ENCODE data around the gene CSNK1G2.
"Not testable (repeated sequence)": the region's sequence is repeated elsewhere in the genome, so short reads cannot be mapped to it uniquely, and the experiment has no call there.

Gene CSNK1G2

DNA sequence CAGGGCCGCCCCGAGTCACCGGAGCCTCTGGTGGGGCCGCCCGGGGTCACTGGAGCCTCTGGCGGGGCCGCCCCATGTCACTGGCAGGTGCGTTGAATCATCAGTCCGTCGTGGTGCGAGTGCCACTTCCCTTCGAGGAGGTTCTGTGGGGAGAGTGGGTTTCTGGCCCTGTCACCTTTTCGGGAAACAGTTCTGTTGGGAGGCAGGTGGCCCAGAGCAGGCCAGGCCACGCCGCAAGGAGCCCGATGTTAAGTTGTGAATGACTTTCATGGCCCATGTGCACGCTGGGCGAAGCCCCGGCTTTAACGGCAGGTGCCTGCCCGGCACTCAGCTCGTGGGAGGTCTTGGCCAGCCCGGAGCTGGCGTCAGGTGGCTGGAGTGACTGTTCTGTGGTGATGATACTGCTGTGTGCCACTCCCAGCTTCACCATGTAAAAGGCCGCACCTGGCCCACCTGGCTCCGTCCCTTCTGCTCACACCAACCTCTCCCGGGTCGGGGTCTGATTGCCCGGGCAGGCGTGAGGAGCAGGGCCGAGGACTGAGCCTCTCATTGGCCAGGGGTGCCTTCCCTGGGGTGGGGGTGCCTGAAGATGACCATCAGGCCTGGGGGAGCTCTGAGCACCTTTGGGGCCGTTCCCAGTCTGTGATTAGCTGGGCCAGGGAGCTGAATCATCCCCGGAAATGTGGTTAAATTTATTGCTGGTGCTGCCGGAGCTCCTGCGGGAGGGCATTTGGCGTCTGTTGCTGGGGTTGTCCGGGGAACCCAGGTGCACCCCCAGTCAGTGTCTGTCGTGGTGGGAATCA is 29.2 kb downstream of the CSNK1G2 start:
- DNase-seq = no peak

DNA sequence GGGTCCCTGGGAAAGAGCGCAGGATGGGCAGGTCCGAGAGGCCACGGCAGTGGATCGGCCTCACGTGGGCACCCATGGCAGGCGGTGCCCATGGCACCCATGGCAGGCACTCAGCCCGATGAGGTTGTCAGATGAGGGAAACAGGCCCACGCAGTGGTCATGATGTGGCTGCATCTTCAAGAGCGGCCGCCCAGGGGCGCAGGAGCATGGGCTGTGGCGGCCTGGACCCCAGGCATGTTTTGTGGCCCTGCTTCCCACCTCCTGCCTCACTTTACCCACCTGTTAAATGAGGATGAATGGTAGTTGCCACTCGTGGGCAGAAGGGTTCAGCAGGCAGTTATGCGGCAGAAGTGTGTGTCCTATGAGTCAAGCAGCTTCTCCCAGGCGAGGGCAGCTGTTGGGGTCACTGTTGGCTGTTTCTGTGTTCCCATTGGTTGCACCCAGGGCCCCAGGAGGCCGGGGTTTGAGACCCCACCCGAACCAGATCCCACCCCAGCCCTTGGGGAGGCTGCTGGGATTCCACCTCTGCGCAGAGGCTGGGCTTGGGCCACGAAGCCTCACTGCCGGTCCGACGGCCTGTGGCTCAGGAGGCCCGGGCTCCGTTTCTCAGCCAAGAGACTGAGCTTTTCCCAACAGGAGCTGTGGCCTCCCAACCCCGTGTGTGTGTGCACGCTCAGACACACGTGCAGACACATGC is 30.0 kb downstream of the CSNK1G2 start:
- DNase-seq = no peak

DNA sequence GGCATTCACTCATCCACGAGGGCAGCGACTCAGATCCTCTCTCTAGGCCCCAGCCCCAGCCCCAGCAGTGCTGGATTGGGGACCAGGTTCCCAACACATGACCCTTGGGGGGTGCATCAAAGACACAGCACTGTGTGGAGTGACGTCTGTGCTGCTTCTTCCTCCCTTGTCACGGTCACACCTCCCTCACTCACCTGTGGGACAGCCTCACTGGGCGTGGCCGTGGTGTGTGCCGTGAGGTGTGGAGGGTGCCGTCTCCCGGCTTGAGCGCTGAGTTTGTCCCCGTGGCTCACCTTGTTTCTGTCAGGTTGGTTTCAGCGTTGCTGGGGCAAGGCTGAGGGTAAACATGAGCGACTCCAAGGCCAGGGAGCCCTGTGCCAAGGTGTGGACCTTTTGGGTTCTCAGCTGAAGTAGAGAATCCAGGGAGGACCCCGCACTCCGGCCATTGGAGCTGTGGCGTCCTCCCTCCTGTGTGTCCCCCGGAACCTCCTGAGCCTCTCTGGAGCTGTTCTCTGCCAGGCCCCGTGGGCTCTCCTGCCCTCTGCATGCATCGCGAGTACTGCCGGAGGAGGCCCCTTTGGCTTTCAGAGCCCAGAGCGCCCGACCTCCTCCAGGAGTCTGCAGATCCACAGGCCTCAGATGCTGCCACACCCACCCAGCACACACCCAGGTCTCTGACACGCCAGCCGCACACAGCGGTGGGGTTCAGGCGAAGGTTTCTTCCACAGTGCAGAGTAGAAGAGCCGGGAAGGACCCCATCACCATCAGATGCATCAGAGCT is 33.6 kb downstream of the CSNK1G2 start:
- no peak for DNase-seq

DNA sequence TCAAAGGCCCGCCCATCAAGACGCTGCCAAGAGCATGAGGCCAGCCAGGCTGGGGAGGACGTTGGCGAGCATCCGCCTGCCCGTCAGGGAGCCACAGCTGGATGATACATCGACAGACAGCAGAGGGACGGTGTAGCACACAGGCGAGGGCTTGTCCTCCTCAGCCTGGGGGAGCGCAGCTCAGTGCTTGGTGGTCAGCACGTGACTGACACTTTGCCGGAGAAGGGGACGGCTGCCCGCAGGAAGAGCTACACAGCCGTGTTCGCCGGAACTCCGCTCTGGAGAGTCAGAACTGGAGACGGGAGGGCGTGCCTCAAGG is 34.1 kb downstream of the CSNK1G2 start:
- no peak for DNase-seq

DNA sequence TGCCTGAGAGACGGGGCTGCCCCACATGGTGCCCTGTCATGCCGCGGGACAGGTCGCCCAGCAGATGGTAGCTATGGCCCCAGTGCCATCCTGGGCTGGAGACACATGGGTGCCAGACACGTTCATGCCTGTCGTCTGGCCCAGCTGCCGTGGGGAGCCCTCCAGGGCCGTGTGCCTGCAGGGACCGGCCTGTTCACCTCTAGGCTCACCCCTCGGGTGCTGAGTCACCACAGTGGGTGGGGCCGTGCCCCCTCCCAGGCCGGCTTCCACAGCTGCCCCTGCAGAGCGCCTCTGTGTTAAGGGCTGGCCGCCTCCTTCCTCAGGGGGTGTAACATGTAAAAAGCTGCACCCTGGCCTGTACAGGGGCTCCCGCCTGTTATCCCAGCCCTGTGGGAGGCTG is 36.1 kb downstream of the CSNK1G2 start:
- no peak for DNase-seq

DNA sequence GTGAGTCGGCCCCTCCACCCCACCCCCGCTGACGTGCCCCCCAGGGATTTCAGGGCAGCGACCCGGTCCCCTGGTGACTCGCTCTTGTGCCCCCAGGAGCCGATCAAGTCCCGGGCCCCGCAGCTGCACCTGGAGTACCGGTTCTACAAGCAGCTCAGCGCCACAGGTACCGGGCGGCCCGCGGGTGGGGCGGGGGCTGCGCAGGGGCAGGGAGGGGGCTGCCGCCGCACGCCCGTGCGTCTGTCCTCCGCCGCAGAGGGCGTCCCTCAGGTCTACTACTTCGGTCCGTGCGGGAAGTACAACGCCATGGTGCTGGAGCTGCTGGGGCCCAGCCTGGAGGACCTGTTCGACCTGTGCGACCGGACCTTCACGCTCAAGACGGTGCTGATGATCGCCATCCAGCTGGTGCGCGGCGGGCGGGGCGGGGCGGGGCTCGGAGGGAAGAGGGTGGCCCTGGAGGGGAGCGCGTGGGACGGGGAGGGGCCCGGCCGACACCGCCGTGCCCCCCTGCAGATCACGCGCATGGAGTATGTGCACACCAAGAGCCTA is 37.4 kb downstream of the CSNK1G2 start:
- no peak for DNase-seq

DNA sequence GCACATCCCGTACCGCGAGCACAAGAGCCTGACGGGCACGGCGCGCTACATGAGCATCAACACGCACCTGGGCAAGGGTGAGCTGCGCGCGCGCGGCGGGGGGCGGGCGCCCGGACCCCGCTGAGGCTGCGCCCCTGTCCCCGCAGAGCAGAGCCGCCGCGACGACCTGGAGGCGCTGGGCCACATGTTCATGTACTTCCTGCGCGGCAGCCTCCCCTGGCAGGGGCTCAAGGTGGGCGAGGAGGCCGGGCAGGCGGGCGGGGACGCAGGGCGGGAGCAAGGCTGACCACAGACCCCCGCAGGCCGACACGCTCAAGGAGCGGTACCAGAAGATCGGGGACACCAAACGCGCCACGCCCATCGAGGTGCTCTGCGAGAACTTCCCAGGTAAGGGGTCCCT is 38.0 kb downstream of the CSNK1G2 start:
- DNase-seq = no peak

DNA sequence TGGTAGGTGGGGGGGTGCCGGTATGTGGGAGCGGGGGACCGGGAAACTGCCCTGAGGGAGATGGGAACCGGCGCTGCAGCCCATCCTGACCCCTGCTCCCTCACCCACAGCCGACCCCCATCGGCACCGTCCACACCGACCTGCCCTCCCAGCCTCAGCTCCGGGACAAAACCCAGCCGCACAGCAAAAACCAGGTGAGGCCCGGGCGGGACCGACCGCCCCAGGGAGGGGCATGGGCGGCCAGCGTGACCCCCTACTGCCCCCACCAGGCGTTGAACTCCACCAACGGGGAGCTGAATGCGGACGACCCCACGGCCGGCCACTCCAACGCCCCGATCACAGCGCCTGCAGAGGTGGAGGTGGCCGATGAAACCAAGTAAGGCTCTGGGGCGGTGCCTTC is 38.7 kb downstream of the CSNK1G2 start:
- DNase-seq = no peak

DNA sequence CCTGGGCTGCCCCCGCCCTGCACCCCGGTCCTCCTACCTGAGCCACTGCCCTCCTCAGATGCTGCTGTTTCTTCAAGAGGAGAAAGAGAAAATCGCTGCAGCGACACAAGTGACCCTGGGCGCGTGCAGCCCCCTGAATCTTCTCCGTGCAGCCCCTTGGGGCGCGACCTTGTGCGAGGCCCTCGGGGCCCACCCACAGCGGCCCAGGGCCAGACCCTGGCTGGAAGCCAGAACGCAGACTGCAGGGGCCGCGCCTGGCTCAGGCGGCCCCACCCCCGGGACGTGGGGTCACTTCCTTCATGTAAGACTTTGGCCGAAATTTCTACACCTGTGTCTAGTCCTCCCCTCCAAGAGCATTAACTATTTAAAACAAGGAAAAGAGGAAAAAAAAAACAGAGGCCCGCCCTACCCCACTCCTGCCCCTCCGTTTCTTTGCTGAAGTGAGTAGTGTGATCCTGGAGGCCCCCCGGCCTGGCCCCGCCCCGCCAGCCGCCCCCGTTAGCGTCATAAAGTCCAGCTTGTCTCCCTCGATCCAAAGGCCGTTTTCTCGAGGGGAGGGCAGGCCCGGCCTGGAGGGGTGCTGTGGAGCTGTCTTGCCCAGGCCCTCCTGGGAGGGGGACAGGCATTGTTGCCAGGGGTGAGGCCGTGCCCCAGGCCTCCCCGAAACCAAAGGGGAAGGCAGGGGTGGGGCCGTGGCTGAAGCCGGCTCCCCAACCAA is 39.3 kb downstream of the CSNK1G2 start:
- DNase-seq = no peak

DNA sequence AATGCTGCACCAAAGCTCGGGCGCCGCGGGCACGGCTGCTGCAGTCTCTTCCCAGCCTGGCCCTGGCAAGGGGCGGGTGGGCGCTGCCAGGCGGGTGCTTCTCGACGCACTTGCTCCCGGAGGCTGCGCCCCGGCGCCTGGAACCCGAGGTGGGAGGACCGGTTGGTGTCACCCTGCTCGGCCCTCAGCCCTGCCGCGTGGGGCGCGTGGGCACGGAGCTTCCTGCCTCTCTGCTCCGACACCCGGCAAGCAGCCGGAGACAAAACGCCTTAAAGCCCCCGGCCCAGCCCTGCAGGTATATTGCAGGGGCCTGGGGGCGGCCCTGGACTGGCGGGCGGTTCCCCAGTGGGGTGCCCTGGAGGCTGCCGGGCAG is 39.8 kb downstream of the CSNK1G2 start:
- no peak for DNase-seq

DNA sequence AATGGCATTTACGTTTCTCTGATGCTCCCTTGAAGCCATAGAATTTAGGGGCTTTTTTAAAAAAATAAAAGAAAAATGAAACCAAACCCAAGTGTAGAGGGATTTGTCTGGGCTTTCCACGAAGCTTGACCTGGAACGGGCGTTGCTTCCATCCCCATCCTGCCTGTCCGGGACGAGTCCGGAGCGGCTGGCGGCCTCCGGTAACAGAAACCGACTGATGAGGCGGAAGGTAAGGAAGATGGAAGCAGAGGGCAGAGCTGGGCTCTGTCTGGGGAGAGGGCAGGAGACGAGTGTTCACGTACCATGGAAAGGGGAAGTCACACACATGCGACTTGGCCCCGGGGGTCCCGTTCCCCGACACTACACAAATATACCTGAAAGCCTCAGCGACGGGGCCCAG is 40.3 kb downstream of the CSNK1G2 start:
- DNase-seq = no peak

DNA sequence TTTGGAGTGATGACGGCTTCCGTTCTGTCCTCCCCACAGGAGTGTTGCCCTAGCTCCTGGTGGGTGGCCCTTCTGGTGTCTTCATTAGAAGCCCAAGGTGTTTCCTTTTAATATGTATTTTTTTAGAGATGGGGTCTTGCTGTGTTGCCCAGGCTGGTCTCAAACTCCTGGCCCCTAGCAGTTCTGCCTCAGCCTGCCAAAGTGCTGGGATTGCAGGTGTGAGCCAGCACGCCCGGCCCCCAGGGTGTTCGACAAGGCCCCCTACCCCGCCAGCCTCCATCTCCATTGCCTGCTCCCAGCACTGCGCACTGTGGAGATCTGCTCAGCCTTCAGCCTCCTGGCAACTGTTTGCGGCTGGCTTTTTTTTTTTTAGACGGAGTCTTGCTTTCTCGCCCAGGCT is 43.4 kb downstream of the CSNK1G2 start:
- DNase-seq = no peak

DNA sequence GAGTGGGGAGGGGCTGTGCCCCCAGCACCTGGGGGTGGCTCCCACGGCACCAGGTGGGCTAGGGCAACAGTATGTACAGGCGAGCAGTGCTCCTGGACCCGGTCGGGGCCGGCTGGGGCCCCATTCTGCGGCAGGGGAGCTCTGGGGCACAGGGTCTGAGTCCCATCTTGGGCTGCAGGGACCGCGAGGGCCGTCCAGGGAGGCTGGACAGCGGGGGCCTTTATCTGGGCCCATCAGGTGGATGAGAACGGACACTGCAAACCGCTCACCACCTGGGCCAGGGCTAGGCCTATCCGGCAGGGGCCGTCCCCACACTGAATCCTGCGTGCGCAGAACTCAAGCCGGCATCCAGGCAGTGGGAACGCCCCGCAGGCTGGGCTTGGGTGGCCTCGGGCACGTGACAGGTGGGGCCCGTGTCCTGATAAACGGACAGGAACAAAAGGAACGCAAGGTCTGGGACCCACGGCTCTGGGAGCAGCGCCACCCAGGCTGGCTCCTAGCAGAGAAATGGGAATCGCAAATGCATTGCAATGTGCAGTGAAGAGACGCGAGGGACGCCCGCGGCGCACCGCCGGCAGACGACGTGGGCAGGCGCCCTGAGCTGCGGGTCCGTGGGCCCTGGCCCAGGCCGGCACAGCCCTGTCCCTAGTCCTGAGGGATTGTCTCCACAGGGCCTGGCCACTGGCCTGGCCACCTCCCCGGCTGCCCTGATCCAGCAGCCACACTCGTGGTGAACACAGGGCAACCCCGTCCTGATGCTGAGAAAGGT is 44.8 kb downstream of the CSNK1G2 start:
- DNase-seq = no peak

DNA sequence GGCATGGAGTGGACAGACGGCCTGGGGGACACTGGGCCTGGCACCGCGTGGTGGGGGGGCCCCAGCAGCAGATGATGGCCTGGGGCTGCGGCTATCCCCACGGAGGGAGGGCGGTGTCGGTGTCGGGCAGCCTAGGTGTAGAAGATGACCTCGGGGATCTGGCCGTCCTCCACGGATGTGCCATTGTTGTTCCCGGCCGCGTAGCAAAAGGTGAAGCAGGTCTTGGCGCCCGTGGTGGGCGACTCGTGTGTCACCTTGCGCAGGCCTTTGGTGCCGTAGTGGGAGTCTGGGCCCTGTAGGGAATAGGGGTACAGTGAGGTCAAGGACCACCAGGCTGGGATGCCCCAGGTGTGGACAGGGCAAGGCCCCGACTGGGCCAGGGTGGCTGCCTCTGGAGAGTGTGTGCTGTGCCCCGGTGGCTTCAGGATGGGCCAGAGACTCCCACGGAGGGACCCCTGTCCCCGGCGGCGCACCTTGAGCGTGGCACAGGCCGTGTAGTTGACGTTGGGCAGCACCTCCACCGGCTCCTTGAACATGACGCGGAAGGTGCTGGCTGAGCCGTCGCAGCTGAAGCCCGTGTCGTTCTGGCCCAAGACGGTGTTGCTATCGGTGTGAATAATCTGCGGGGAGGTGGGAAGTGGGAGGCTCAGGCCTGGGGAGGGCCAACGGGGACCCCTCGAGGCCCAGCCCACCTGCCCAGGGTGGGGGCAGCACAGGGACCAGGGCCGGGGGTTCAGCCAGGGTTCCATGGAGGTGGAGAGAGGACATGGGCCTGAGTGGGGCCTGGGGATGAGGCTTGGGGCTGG is 45.6 kb downstream of the CSNK1G2 start:
- DNase-seq = no peak

DNA sequence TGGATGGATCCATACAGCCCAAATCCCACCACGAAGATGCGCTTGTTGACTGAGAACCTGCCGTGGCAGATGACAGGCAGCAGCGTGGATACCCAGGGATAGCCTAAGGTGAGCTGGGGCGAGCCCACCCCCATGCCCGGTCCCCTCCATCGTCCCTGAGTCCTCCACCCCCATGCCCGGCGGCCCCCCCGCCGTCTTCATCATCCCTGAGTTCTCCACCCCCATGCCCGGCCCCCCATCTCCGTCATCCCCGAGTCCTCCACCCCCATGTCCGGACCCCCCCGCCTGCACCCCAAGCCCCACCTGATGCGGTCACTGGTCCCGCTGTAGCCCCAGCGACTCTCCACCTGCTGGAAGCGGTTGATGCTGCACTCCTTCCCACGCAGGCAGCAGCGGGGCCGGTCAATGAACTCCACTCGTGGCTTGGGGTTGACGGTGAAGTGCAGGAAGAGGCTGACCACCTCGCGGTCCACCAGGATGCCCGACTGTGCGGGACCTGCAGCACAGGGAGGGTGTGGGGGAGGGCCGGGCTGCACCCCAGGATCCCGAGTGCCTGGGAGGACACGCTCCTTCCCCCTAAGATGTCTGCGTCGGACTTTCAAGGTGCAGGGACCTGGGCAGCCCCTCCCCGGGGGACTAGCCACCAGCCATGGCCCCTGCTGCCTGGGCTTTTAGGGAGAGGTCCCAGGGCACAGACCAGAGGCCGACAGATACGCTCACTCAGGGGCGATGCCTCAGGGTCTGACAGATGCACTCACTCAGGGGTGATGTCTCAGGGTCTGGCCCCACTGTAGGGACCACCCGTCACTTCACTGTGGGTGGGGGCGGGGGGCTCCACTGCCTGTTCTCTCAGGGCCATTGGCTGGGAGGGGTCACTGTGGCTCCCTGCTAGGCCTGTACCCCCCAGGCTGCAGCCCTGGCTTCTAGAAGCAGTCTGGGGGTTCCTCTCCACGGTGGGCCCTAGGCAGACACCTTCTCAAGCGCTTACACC is 46.5 kb downstream of the CSNK1G2 start:
- no peak for DNase-seq

DNA sequence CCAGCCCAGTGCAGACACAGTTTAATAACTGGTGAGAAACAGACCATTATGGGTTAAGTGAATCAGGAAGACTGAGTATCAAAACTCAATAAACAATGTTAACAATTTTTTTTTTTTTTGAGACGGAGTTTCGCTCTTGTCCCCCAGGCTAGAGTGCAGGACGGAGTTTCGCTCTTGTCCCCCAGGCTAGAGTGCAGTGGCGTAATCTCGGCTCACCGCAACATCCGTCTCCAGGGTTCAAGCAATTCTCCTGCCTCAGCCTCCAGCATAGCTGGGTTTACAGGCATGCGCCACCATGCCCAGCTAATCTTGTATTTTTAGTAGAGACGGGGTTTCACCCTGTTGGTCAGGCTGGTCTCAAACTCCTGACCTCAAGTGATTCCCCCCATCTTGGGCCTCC is 47.5 kb downstream of the CSNK1G2 start:
- DNase-seq = not testable (repeated sequence)

DNA sequence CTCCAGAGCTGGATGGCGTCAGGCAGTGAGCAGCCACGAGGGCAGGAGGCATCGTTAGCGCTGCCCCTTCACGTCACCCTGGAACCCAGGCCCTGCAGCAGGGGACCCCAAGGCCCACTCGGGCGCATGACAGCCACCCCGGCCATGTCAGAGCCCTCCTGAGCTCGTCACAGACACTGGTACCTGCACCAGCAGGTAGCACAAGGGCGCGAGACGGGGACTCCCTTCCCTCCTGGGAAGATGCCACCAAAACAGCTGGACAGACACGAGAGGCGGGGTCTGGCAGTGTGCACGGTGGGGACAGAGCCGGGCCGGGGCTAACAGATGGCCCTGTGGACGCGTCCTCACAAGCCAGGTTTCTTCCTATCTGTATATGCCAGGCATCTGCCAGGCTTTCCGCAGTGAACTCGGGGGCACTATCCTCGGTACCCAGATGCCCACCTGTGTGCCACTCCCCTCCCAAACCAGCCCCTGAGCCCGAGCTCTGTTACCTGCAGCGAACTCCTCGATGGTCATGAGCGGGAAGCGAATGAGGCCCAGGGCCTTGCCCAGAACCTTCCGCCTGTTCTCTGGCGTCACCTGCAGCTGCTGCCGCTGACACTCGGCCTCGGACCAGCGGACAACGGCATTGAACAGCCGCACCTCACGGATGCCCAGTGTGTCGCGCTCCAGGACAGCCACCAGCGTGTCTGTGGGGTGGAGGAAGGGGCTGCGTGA is 48.7 kb downstream of the CSNK1G2 start:
- no peak for DNase-seq

DNA sequence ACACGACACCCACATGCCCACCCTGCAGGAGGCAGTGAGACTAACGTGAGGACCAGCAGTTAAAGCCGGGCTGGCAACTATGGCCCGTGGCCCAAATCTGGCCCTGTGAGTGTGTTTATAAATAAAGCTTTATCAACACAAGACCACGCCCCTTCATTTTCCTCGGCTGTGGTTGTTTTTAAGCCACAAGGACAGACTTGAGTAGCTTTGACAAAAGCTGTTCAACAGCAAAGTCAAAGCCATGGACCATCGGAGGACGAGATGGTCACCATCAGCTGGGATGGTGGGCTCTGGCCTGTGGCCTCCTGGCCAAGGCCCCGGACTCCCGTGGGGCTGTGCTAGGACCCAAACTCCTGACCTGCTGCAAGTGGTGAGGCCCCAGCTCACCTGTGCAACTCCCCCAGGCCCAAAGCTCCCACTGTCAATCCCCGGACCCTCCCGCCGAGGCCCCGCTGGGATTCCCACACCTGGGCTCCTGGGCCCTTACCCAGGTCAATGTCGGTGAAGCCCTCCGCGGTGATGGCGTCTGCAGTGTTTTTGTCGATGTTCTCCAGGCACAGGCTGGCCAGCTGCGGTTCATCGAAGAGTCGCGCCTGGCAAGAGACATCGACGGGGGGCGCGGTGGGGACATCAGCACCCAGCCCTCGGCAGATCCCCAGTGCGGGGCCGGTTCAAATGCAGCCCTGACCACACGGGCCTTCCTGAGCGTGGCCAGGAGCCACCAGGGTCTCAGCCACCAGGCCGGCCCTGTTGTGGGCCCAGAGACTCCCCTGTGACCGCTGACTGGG is 49.5 kb downstream of the CSNK1G2 start:
- DNase-seq = no peak
